WTC11 (cell line): ENCODE data around the gene WASHC3. TPM values are rescaled to one million over a fixed set of nuclear protein-coding genes. Genes with fewer than 3 reads are reported as not detected.

Source experiments
- ATAC-seq: fragments of 200-7000 bp; cut with Tn5 transposase; 2 replicates; pipeline ENCODE4 v1.10.0; 2021; ENCODE audit warnings: mild to moderate bottlenecking, moderate library complexity
- CTCF ChIA-PET: fragments of 300-600 bp; sonication (Branson Sonifier 250); formaldehyde crosslinking; loops from one replicate; lab custom pipeline; 2021; ENCODE audit warnings: antibody characterized with exemption; lab: Charles Lee
- POLR2A ChIA-PET: fragments of 350-600 bp; sonication (Branson Sonifier 250); formaldehyde crosslinking; loops from one replicate; lab custom pipeline; 2021; ENCODE audit warnings: antibody characterized with exemption; lab: Charles Lee
- DNase-seq: peaks from one replicate; pipeline ENCODE4 v3.0.0; 2021; ENCODE audit warnings: low spot score
- H3K27ac Mint-ChIP-seq: 2 replicates; pipeline ENCODE4 v1.8.0; 2021; ENCODE audit warnings: mixed read lengths
- H3K27me3 Mint-ChIP-seq: 2 replicates; pipeline ENCODE4 v1.8.0; 2021; ENCODE audit warnings: low read depth, mild to moderate bottlenecking, moderate library complexity, mixed read lengths
- H3K36me3 Mint-ChIP-seq: 2 replicates; pipeline ENCODE4 v1.8.0; 2021; ENCODE audit warnings: mixed read lengths
- H3K4me1 Mint-ChIP-seq: 2 replicates; pipeline ENCODE4 v1.8.0; 2022; ENCODE audit warnings: mixed read lengths
- H3K4me3 Mint-ChIP-seq: 2 replicates; pipeline ENCODE4 v1.8.0; 2021; ENCODE audit warnings: mild to moderate bottlenecking, moderate library complexity, mixed read lengths
- H3K9me3 Mint-ChIP-seq: 2 replicates; pipeline ENCODE4 v1.8.0; 2021; ENCODE audit warnings: mixed read lengths
- ATF2 ChIP-seq: sonication (generic); formaldehyde crosslinking; IDR thresholded peaks from 2 replicates; pipeline ENCODE4 v1.8.1; 2022; ENCODE audit warnings: low read depth, missing genetic modification reagents, borderline replicate concordance
- ATF3 ChIP-seq: sonication (generic); formaldehyde crosslinking; conservative IDR thresholded peaks from 2 replicates; pipeline ENCODE4 v1.8.1; 2022; ENCODE audit warnings: mild to moderate bottlenecking, missing genetic modification reagents
- CDX4 ChIP-seq: fragments of 250-450 bp; sonication (Bioruptor Pico); IDR thresholded peaks from 2 replicates; pipeline ENCODE4 v1.9.0; 2021; ENCODE audit warnings: moderate library complexity, mild to moderate bottlenecking, inconsistent platforms, borderline replicate concordance
- CREM ChIP-seq: sonication (generic); formaldehyde crosslinking; IDR thresholded peaks from 2 replicates; pipeline ENCODE4 v1.8.1; 2022; ENCODE audit warnings: mild to moderate bottlenecking, missing genetic modification reagents, moderate library complexity
- EMX1 ChIP-seq: fragments of 250-450 bp; sonication (Bioruptor Pico); IDR thresholded peaks from 2 replicates; pipeline ENCODE4 v1.8.0; 2021; ENCODE audit warnings: mild to moderate bottlenecking
- ERG ChIP-seq: fragments of 250-450 bp; sonication (Bioruptor Pico); IDR thresholded peaks from 2 replicates; pipeline ENCODE4 v1.8.0; 2021; ENCODE audit warnings: mild to moderate bottlenecking
- GABPB1 ChIP-seq: sonication (generic); formaldehyde crosslinking; IDR thresholded peaks from 2 replicates; pipeline ENCODE4 v1.8.1; 2023; ENCODE audit warnings: mild to moderate bottlenecking, missing genetic modification reagents
- HMGXB4 ChIP-seq: sonication (generic); formaldehyde crosslinking; IDR thresholded peaks from 2 replicates; pipeline ENCODE4 v1.8.1; 2023; ENCODE audit warnings: mild to moderate bottlenecking, moderate library complexity, missing genetic modification reagents
- JUN ChIP-seq: sonication (generic); formaldehyde crosslinking; IDR thresholded peaks from 2 replicates; pipeline ENCODE4 v1.8.0; 2023; ENCODE audit warnings: mild to moderate bottlenecking, missing genetic modification reagents
- KAT7 ChIP-seq: sonication (generic); formaldehyde crosslinking; IDR thresholded peaks from 2 replicates; pipeline ENCODE4 v1.8.1; 2023; ENCODE audit warnings: missing genetic modification reagents, mild to moderate bottlenecking, borderline replicate concordance
- MAX ChIP-seq: sonication (generic); formaldehyde crosslinking; IDR thresholded peaks from 2 replicates; pipeline ENCODE4 v1.8.0; 2022; ENCODE audit warnings: mild to moderate bottlenecking, missing genetic modification reagents
- SMAD3 ChIP-seq: sonication (generic); formaldehyde crosslinking; IDR thresholded peaks from 2 replicates; pipeline ENCODE4 v1.8.0; 2022; ENCODE audit warnings: missing genetic modification reagents, mild to moderate bottlenecking, borderline replicate concordance
- TEAD4 ChIP-seq: sonication (generic); formaldehyde crosslinking; IDR thresholded peaks from 2 replicates; pipeline ENCODE4 v1.8.0; 2022; ENCODE audit warnings: mild to moderate bottlenecking, missing genetic modification reagents
- ZNF121 ChIP-seq: sonication (generic); formaldehyde crosslinking; IDR thresholded peaks from 2 replicates; pipeline ENCODE4 v1.8.0; 2023; ENCODE audit warnings: missing genetic modification reagents
- ZNF263 ChIP-seq: sonication (generic); formaldehyde crosslinking; IDR thresholded peaks from 2 replicates; pipeline ENCODE4 v1.8.1; 2022; ENCODE audit warnings: low read depth, mild to moderate bottlenecking, moderate library complexity, missing genetic modification reagents
- ZNF425 ChIP-seq: fragments of 250-450 bp; sonication (Bioruptor Pico); conservative IDR thresholded peaks from 2 replicates; pipeline ENCODE4 v1.9.0; 2021; ENCODE audit warnings: mild to moderate bottlenecking
- ZNF512 ChIP-seq: sonication (generic); formaldehyde crosslinking; IDR thresholded peaks from 2 replicates; pipeline ENCODE4 v1.8.1; 2022; ENCODE audit warnings: missing genetic modification reagents, borderline replicate concordance
- ZSCAN18 ChIP-seq: fragments of 250-450 bp; sonication (Bioruptor Pico); IDR thresholded peaks from 2 replicates; pipeline ENCODE4 v2.1.2; 2022; ENCODE audit warnings: mild to moderate bottlenecking, moderate library complexity
- total RNA-seq: library from RNA; stranded (reverse); gene quantifications from 3 replicates; pipeline ENCODE4 v1.2.3, GENCODE V29; 2021

Gene WASHC3
- total RNA-seq, 1 experiment from 2014 or later = 6.0 TPM

- CTCF ChIA-PET = no interaction called here
- peaks cover 8% of the 10 kb centered on the region; the same call in 1 of the 2 replicates for H3K9me3 Mint-ChIP-seq
- peaks cover 6% of the 10 kb centered on the region for H3K4me1 Mint-ChIP-seq
- H3K36me3 Mint-ChIP-seq = no peaks in the 10 kb centered on the region
- DNase-seq (no peak), ATAC-seq (no peak)
- no peak overlapping the region for H3K27ac Mint-ChIP-seq
- H3K4me3 Mint-ChIP-seq = no peak overlapping the region
- POLR2A ChIA-PET = no interaction called here
- H3K27me3 Mint-ChIP-seq = no peaks in the 10 kb centered on the region
- TF ChIP-seq MAX (CRISPR knock-in tag) (no peak), ZSCAN18 (no peak), EMX1 (CRISPR knock-in tag) (no peak), ZNF425 (CRISPR knock-in tag) (no peak), ZNF263 (CRISPR knock-in tag) (no peak), GABPB1 (no peak), CREM (CRISPR knock-in tag) (no peak), ATF2 (CRISPR knock-in tag) (no peak), KAT7 (CRISPR knock-in tag) (no peak), SMAD3 (CRISPR knock-in tag) (no peak), CDX4 (CRISPR knock-in tag) (no peak), HMGXB4 (CRISPR knock-in tag) (no peak), ATF3 (CRISPR knock-in tag) (no peak), ERG (no peak), JUN (CRISPR knock-in tag) (no peak), ZNF121 (CRISPR knock-in tag) (no peak), TEAD4 (CRISPR knock-in tag) (no peak), ZNF512 (CRISPR knock-in tag) (no peak)
These were observed 2.4 kb downstream of the WASHC3 start for GRCh38 chr12:102059343-102059742.
